Epithelial cell of esophagus (primary cell): Measurements from ENCODE around the gene RASSF10.

ENCODE experiments used
- DNase-seq: peaks from one replicate; pipeline ENCODE4 v3.0.0; 2010; ENCODE audit warnings: low read depth
- H3K4me3 ChIP-seq: 2 replicates; pipeline ENCODE4 v1.5.1; 2011; ENCODE audit warnings: mild to moderate bottlenecking, low read length, control low read depth
- CTCF ChIP-seq: IDR thresholded peaks from 2 replicates; pipeline ENCODE4 v1.5.1; 2011; ENCODE audit warnings: low read depth, mild to moderate bottlenecking, low read length, control low read depth, inconsistent platforms; ENCODE audit not compliant: insufficient read depth; ENCODE audit errors: missing control alignments

Gene RASSF10

GRCh38 chr11:13009921-13010748 lies 1.0 kb downstream of the RASSF10 start:
- no peak for TF ChIP-seq CTCF
- H3K4me3 ChIP-seq, result peak overlapping the region; percentile 62
- DNase-seq, result peak; percentile 66

- peak overlapping the region; percentile 62 for H3K4me3 ChIP-seq
- TF ChIP-seq CTCF, result no peak
- DNase-seq, result peak; percentile 46
Observed at GRCh38 chr11:13010749-13011465, 1.8 kb downstream of the RASSF10 start.

- H3K4me3 ChIP-seq, result peak overlapping the region; percentile 62
- peak; percentile 43 for DNase-seq
- TF ChIP-seq CTCF, result no peak
Observed at GRCh38 chr11:13011466-13012055, 2.4 kb downstream of the RASSF10 start.

DNA sequence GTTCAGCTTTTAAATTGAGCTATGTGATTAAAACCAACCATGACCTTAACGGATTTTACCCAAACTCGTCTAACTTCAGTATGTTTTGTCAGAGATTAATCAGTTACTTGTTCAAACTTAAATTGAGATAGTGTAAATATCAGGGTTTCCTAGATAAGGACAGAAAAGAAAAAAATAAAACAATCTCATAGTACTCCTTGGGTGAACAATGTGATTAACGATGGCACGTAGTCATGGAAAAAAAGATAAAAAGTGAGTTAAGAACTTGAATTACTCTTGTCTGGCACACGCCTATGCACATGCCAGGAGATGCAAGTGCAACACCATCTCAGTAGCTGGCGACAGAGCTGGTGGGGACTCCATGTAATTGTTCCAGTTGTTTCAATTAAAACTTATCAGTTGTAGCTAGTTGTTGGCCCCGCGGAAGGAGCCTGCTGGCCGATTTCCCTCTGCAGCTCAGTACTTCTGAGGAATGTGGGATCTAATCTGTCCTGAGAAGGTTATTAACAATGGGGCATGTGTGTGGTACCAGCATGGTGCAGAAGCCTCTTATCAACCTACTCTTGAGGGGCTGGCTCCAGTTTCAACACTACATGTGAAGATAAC lies 3.0 kb downstream of the RASSF10 start:
- DNase-seq, result peak; percentile 13
- TF ChIP-seq CTCF, result no peak
- H3K4me3 ChIP-seq, result peak overlapping the region; percentile 62

DNA sequence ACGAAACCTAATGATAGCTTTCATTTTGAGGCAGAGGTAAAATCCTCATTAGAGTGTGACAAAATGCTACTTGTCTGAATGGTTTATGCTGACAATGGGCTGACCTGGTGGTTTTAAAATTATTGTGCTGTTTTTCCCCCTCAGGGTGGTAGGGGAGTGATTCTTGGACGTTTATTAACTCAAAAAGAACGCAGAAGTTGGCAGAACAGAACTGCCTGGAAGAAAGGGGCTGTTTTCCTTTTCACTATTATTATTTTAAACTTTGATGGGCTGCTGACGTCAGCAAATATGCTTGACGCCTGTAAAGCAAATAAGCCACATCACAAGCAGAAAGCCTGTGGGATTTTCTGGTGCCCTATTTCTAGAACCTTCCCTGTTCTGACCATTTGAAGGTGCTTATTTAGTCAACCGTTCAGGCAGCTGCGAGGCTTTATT lies 4.0 kb downstream of the RASSF10 start:
- no peak for TF ChIP-seq CTCF
- no peak for DNase-seq
- H3K4me3 ChIP-seq, result no peak overlapping the region

DNA sequence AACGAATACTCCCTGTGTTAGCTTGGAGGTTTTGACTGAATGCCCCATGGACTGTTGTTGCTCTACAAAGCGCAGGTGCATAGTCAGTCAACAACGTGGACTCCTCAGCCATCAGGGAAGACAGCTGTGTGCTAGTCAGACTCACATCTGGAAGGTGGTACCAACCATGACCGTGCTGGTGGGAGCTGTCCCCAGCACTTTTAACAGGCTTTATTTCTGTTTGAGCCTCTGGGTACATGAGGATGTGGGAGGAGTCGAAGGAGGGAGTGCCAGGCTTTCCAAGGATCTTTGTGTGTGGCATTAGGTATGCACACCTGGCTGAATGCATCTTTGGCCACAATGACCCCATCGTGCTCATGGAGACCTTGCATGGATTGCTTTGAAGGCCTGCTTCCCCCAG lies 6.6 kb downstream of the RASSF10 start:
- H3K4me3 ChIP-seq, result no peak overlapping the region
- no peak for TF ChIP-seq CTCF
- no peak for DNase-seq
